Skeletal muscle tissue (tissue), 4 donors: Measurements from ENCODE around the gene AKR1B15. TPM values are rescaled to one million over a fixed set of nuclear protein-coding genes. Genes with fewer than 3 reads are reported as not detected.
A peak's percentile ranks its signal among the peaks of the same experiment; 100 is the strongest.
"Not testable (repeated sequence)": the region's sequence is repeated elsewhere in the genome, so short reads cannot be mapped to it uniquely, and the experiment has no call there.

ENCODE experiments used
- H3K27ac ChIP-seq: one replicate; pipeline ENCODE4 v1.7.0; 2013; ENCODE audit warnings: mild to moderate bottlenecking, low read depth, low read length, inconsistent platforms
- H3K27me3 ChIP-seq, 3 donors: one replicate each; pipeline ENCODE4 v1.7.0; 2013; ENCODE audit warnings: low read length in 3 of 3; ENCODE audit not compliant: control insufficient read depth in 3 of 3, insufficient read depth in 3 of 3
- H3K36me3 ChIP-seq, 3 donors: one replicate each; pipeline ENCODE4 v1.7.0; 2013; ENCODE audit warnings: low read length in 3 of 3; ENCODE audit not compliant: control insufficient read depth in 3 of 3, insufficient read depth in 3 of 3
- H3K4me1 ChIP-seq, 3 donors: one replicate each; pipeline ENCODE4 v1.7.0; 2013; ENCODE audit warnings: low read length in 3 of 3, mild to moderate bottlenecking in 3 of 3; ENCODE audit not compliant: control insufficient read depth in 3 of 3, insufficient read depth in 3 of 3
- H3K4me3 ChIP-seq, 3 donors: one replicate each; pipeline ENCODE4 v1.7.0; 2013; ENCODE audit warnings: low read length in 3 of 3
- H3K9ac ChIP-seq, 3 donors: one replicate each; pipeline ENCODE4 v1.7.0; 2013; ENCODE audit warnings: low read length in 3 of 3, mild to moderate bottlenecking in 3 of 3, moderate library complexity in 2 of 3, low read depth in 1 of 3
- H3K9me3 ChIP-seq, 3 donors: one replicate each; pipeline ENCODE4 v1.7.0; 2013; ENCODE audit warnings: low read length in 3 of 3; ENCODE audit not compliant: control insufficient read depth in 3 of 3
- total RNA-seq: library from RNA; depleted of rRNA; stranded (reverse); fragments of >200 nt; gene quantifications from one replicate; pipeline ENCODE4 v1.2.3, GENCODE V29; 2014
- donor health status: Osteomylitis.

AKR1B15 gene
- total RNA-seq, 1 donor from 2014 or later = under 0.01 TPM

DNA sequence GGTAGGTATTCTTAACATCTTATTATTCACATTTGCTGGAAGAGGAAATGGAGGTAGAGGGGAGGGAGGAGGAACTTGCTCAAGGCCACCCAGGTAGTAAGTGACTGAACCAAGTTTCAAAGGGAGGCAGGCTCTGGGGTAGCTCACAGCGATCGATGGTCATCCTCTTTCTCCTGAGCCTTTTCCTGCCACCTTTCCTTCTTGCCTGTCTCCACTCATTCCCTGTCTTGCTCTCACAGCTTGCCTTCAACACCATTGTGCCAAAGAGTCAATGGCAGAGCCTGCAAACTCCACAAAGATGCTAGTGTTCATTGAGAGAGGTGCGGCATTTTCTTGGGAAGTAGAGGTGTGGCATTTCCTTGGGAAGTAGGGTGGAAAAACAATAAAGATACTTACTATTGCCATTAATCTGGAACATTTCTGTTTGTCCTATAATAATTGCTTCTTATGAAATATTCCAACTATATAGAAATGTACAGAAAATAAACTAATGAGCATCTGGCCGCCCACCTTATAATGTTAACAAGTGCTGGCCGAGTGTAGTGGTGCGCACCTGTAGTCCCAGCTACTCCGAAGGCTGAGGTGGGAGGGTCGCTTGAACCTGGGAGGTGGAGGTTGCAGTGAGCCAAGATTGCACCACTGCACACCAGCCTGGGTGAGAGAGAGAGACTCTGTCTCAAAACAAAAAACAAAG lies 7.3 kb upstream of the AKR1B15 start:
- H3K4me1 ChIP-seq, H3K9me3 ChIP-seq, H3K9ac ChIP-seq, H3K27me3 ChIP-seq, H3K4me3 ChIP-seq, H3K36me3 ChIP-seq, H3K27ac ChIP-seq: not testable (repeated sequence)

DNA sequence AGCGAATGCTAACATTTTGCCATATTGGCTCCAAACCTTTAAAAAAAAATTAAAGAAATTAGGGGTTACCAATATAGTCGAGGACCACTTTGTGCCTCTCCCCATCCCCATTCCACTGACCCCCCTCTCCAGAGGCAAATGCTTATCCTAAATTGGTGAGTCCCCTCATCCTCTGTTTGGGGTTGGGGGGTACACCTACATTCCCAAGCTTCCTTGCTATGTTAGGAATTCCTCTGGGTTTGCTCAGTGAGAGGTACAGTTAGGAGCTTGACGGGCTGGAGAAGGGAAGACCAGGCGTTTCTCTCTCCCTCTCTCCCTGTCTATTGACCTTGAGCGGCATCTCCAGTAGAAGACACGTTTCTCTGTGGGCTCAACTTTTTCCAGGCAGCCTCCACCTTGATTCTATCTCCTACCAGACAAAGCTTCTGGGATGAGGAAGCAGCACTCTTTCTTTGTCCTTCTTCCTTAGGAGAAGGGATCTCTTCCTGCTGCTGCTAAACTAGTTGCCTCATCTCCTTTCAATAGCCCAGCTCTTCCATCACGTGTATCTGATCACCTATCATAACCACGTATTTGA lies 6.6 kb upstream of the AKR1B15 start:
- H3K4me1 ChIP-seq = peaks cover 5 to 10% (median 7%) of the 10 kb centered on the region in 3 donors
- no peak overlapping the region for H3K27ac ChIP-seq
- no peak overlapping the region for H3K9ac ChIP-seq
- H3K9me3 ChIP-seq = no peaks in the 10 kb centered on the region
- peaks cover 0 to 6% (median 0%) of the 10 kb centered on the region in 3 donors for H3K27me3 ChIP-seq
- H3K4me3 ChIP-seq = no peak overlapping the region
- H3K36me3 ChIP-seq = no peaks in the 10 kb centered on the region

DNA sequence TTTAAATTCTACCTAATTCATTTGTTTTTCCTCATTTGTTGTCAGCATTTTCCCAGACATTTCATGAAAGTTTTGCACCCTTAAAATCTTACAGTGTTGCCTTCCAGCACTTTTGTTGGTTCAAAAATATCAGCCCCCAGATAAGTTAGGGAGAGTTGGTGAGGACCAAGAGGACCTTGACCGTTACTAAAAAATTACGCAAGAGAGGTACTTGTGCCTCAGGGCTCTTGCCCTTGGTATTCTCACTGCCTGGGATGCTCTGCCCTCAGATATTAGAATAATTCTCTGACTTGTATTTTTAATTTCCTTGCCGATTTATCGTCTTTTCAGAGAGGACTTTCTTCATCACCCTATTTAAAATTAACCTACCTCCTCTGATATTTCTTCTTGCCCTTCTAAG lies 3.5 kb upstream of the AKR1B15 start:
- peaks cover 0 to 6% (median 0%) of the 10 kb centered on the region in 3 donors for H3K27me3 ChIP-seq
- H3K4me3 ChIP-seq = no peak overlapping the region
- H3K9me3 ChIP-seq = no peaks in the 10 kb centered on the region
- no peak overlapping the region for H3K27ac ChIP-seq
- H3K4me1 ChIP-seq = peaks cover 16 to 29% (median 19%) of the 10 kb centered on the region in 3 donors
- H3K9ac ChIP-seq = no peak overlapping the region
- H3K36me3 ChIP-seq = no peaks in the 10 kb centered on the region

DNA sequence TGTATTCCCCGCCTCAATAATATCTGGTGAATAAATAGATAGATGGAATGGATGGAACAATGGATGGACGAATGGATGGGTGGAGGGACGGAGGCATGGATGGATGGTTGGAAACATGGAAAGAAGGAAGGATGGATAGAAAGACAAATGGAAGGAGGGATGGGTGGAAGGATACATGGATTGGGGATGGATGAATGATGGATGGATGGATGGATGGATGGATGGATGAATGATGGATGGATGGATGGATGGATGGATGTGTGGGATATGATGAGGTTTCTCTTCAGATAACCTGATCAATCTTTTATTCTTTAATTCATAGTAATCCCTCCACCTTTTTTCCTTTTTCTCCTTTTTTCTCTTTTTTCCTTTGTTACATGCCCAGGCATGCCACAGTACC lies 3.0 kb upstream of the AKR1B15 start:
- Histone ChIP-seq H3K4me1 (peaks cover 16 to 29% (median 19%) of the 10 kb centered on the region in 3 donors), H3K27ac (no peak overlapping the region), H3K9me3 (no peaks in the 10 kb centered on the region), H3K9ac (no peak overlapping the region), H3K27me3 (peaks cover 0 to 6% (median 0%) of the 10 kb centered on the region in 3 donors), H3K36me3 (no peaks in the 10 kb centered on the region), H3K4me3 (no peak overlapping the region)

DNA sequence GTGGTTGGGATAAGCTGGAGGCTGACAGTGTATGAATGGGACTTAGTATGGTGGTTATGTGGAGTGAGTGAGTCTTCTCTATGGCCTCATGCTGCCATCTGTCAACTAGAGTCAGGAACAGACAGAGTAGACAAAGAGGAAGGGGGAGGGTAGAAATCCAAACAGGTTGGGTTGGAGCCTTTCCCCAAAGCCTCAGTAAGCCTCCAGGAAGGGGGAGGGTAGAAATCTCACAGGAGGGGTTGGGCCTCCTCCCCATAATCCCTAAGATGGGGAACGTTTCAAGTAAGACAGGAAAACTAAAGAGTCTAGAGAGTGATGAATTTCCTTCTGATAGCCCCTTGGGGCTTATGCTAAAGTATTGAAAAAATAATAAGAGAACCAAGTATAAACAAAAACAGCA lies 2.0 kb upstream of the AKR1B15 start:
- Histone ChIP-seq H3K27me3 (peaks cover 0 to 5% (median 0%) of the 10 kb centered on the region in 3 donors), H3K36me3 (no peaks in the 10 kb centered on the region), H3K4me3 (peak overlapping the region; percentile 76 to 79 (median 77)), H3K27ac (peak overlapping the region; percentile 80), H3K9ac (peak overlapping the region; percentile 65 to 80 (median 70)), H3K9me3 (no peaks in the 10 kb centered on the region), H3K4me1 (peaks cover 19 to 35% (median 23%) of the 10 kb centered on the region in 3 donors)

GRCh38 chr7:134547397-134548054 lies 1.4 kb upstream of the AKR1B15 start:
- H3K4me3 ChIP-seq = peak overlapping the region; percentile 76 to 79 (median 77)
- H3K9me3 ChIP-seq = no peaks in the 10 kb centered on the region
- peaks cover 23 to 40% (median 23%) of the 10 kb centered on the region in 3 donors for H3K4me1 ChIP-seq
- no peaks in the 10 kb centered on the region for H3K36me3 ChIP-seq
- H3K27me3 ChIP-seq = no peaks in the 10 kb centered on the region
- H3K9ac ChIP-seq = peak overlapping the region; percentile 65 to 80 (median 70)
- peak overlapping the region; percentile 80 for H3K27ac ChIP-seq

GRCh38 chr7:134549366-134549765 lies 456 bp downstream of the AKR1B15 start:
- Histone ChIP-seq H3K4me3 (peak overlapping the region in 2 of 3 donors; percentile 13 to 70), H3K9ac (peak overlapping the region; percentile 43 to 65 (median 55)), H3K27me3 (no peaks in the 10 kb centered on the region), H3K36me3 (no peaks in the 10 kb centered on the region), H3K27ac (peak overlapping the region; percentile 73), H3K9me3 (no peaks in the 10 kb centered on the region), H3K4me1 (peaks cover 23 to 41% (median 23%) of the 10 kb centered on the region in 3 donors)

- H3K9ac ChIP-seq = peak overlapping the region in 1 of 3 donors; percentile 33
- no peaks in the 10 kb centered on the region for H3K36me3 ChIP-seq
- H3K27ac ChIP-seq = peak overlapping the region; percentile 23
Observed at GRCh38 chr7:134552105-134552504, 3.2 kb downstream of the AKR1B15 start.

GRCh38 chr7:134553976-134554375 lies 5.1 kb downstream of the AKR1B15 start:
- Histone ChIP-seq H3K27ac (no peak overlapping the region), H3K9ac (no peak overlapping the region), H3K27me3 (no peaks in the 10 kb centered on the region), H3K4me1 (peaks cover 5 to 19% (median 12%) of the 10 kb centered on the region in 3 donors), H3K9me3 (no peaks in the 10 kb centered on the region), H3K36me3 (no peaks in the 10 kb centered on the region), H3K4me3 (no peak overlapping the region)

More at GRCh38 chr7:134552105-134552504, 3.2 kb downstream of the AKR1B15 start:
- no peaks in the 10 kb centered on the region for H3K27me3 ChIP-seq
- H3K4me1 ChIP-seq = peaks cover 17 to 33% (median 23%) of the 10 kb centered on the region in 3 donors
- no peak overlapping the region for H3K4me3 ChIP-seq
- H3K9me3 ChIP-seq = no peaks in the 10 kb centered on the region
